ENCODE measurements around the gene ASIC2. TPM values are rescaled to one million over a fixed set of nuclear protein-coding genes. Genes with fewer than 3 reads are reported as not detected.

ASIC2 gene
- total RNA-seq, 1 experiment from 2014 or later: 0.11 TPM

DNA sequence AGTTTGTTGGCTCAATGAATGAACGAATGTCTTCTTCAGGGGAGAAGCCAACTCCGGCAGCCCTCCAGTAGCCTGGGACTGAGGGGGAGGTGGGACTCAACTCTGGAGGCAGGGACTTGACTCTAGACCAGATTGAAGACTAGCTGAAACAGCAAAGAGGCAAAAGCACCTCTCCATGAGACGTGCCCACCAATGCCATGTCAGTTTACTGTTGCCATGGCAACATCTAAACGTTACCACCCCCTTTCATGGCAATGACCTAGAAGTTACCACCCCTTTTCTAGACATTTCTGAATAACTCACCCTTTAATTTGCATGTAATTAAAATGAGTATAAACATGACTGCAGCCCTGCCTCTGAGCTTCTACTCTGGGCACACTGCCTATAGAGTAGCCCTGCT is 91.8 kb downstream of the ASIC2 start:
- intact Hi-C loops (cut with micrococcal nuclease): no loop called here
- ChIA-PET POLR2A (ENCODE audit: unreplicated experiment) (no interaction called here), CTCF (no interaction called here)

DNA sequence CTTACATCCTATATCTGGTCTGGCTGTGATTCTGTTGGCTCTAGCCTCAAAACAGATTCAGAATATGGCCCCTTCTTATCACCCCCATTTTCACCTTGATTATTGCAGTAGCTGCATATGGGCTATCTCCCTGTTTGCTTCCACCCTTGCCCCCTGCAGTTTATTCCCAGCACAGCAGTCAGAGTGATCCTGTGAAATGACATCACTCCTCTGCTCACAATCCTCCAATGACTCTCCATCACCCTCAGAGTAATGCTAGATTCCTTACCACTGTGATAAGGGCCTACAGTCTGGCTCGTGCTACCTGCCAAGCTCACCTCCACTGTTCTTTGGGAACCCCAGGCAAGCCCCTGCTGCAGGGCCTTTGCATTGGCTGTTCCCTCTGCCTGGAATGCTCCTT is 92.5 kb downstream of the ASIC2 start:
- peak; percentile 3 for DNase-seq
- H3K27me3 ChIP-seq (ENCODE audit: low read length): no peaks in the 10 kb centered on the region
- H2AFZ ChIP-seq (ENCODE audit: low read length): no peak overlapping the region
- no peaks in the 10 kb centered on the region for H3K9me3 ChIP-seq (ENCODE audit: low read length)
- H3K36me3 ChIP-seq (ENCODE audit: low read depth, low read length): no peaks in the 10 kb centered on the region
- ChIA-PET POLR2A (ENCODE audit: unreplicated experiment) (no interaction called here), CTCF (no interaction called here)
- no peaks in the 10 kb centered on the region for H3F3A ChIP-seq (ENCODE audit: low read length, unreplicated experiment)
- peaks cover 5% of the 10 kb centered on the region; the same call in 1 of the 2 replicates for H3K4me1 ChIP-seq (ENCODE audit: insufficient read depth, low read length)
- no peaks in the 10 kb centered on the region for H3K9me2 ChIP-seq (replicated peaks; ENCODE audit: low read length)
- H3K4me2 ChIP-seq (ENCODE audit: low read length): peak overlapping the region; percentile 49; the same call in 1 of the 2 replicates
- no peaks in the 10 kb centered on the region for H3K79me2 ChIP-seq (ENCODE audit: low read length)
- no peaks in the 10 kb centered on the region for H4K20me1 ChIP-seq (ENCODE audit: low read length)
- ATAC-seq: no peak
- BruUV-seq (replicated peaks): no TSS peak
- no peak overlapping the region for H3K27ac ChIP-seq (ENCODE audit: low read length)
- intact Hi-C loops (cut with micrococcal nuclease): no loop called here
- TF ChIP-seq EZH2phosphoT487 (IDR thresholded peaks at IDR 0.05; ENCODE audit: borderline replicate concordance, low read length) (no peak), EZH2 (IDR thresholded peaks at IDR 0.05; ENCODE audit: low read length, unreplicated experiment) (no peak)
- TF ChIP-seq, protein P1, sequence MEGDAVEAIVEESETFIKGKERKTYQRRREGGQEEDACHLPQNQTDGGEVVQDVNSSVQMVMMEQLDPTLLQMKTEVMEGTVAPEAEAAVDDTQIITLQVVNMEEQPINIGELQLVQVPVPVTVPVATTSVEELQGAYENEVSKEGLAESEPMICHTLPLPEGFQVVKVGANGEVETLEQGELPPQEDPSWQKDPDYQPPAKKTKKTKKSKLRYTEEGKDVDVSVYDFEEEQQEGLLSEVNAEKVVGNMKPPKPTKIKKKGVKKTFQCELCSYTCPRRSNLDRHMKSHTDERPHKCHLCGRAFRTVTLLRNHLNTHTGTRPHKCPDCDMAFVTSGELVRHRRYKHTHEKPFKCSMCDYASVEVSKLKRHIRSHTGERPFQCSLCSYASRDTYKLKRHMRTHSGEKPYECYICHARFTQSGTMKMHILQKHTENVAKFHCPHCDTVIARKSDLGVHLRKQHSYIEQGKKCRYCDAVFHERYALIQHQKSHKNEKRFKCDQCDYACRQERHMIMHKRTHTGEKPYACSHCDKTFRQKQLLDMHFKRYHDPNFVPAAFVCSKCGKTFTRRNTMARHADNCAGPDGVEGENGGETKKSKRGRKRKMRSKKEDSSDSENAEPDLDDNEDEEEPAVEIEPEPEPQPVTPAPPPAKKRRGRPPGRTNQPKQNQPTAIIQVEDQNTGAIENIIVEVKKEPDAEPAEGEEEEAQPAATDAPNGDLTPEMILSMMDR (conservative IDR thresholded peaks at IDR 0.05; ENCODE audit: low read depth, low read length): no peak
- no peak overlapping the region for H3K9ac ChIP-seq (ENCODE audit: low read length)
- H3K4me3 ChIP-seq (ENCODE audit: low read length): no peak overlapping the region

More for the DNA sequence above, 91.8 kb downstream of the ASIC2 start:
- Histone ChIP-seq H4K20me1 (ENCODE audit: low read length) (no peaks in the 10 kb centered on the region), H3K9ac (ENCODE audit: low read length) (no peak overlapping the region), H3K4me1 (ENCODE audit: insufficient read depth, low read length) (peaks cover 5% of the 10 kb centered on the region; the same call in 1 of the 2 replicates), H3K4me2 (ENCODE audit: low read length) (no peak overlapping the region), H2AFZ (ENCODE audit: low read length) (no peak overlapping the region), H3K27me3 (ENCODE audit: low read length) (no peaks in the 10 kb centered on the region), H3K27ac (ENCODE audit: low read length) (no peak overlapping the region), H3K36me3 (ENCODE audit: low read depth, low read length) (no peaks in the 10 kb centered on the region), H3K9me2 (replicated peaks; ENCODE audit: low read length) (no peaks in the 10 kb centered on the region), H3K9me3 (ENCODE audit: low read length) (no peaks in the 10 kb centered on the region), H3K4me3 (ENCODE audit: low read length) (no peak overlapping the region), H3K79me2 (ENCODE audit: low read length) (no peaks in the 10 kb centered on the region), H3F3A (ENCODE audit: low read length, unreplicated experiment) (no peaks in the 10 kb centered on the region)
- DNase-seq: no peak
- no TSS peak for BruUV-seq (replicated peaks)
- TF ChIP-seq EZH2phosphoT487 (IDR thresholded peaks at IDR 0.05; ENCODE audit: borderline replicate concordance, low read length): no peak
- TF ChIP-seq, protein P1 (conservative IDR thresholded peaks at IDR 0.05; ENCODE audit: low read depth, low read length): no peak
- TF ChIP-seq EZH2 (IDR thresholded peaks at IDR 0.05; ENCODE audit: low read length, unreplicated experiment): no peak
- no peak for ATAC-seq

DNA sequence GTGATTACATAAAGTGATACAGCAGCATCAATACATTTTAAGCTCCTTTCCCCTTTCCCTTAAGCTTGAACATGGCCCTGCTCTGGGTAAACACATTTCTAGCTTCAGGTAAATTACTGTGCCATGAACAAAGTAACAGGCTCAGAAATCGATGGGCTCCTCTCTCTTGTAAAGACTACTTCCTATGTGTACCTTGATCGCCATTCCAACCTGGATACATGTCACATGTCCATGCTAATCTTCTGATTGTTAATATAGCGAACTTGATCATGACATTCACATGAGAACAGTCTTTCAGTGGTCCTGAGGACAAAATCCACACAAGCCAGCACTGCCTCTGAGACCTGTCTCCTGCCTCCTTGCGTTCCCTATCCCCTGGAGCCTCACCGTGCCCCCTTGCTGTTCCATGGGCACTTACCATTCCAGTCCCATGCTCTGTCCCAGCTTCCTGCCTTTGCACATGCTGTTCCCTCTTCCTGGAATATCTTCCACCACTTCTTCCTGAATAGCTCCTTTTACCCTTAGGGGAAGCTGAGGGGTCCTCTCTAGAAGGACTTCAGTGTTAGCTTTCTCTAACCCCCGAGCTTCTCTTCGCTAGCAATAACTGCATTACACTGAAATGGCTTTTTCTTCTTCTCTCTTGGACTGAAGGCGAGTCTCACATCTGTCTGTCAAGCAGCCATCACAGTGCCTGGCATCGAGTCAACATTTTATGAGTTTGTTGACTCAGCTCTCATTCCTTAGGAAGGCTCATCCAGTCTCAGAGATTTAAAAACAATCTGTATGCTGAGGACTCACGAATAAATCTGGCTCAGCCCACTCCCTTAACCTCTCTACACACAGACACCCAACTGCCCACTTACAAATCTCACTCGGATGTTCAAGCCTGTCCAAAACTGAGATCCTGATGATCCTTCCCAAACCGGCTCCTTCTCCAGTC is 93.3 kb downstream of the ASIC2 start:
- ATAC-seq (no peak), DNase-seq (peak; percentile 76)
- Histone ChIP-seq H3K4me1 (ENCODE audit: insufficient read depth, low read length) (peaks cover 5% of the 10 kb centered on the region; the same call in 1 of the 2 replicates), H3K9me3 (ENCODE audit: low read length) (no peaks in the 10 kb centered on the region), H3K36me3 (ENCODE audit: low read depth, low read length) (no peaks in the 10 kb centered on the region), H3K79me2 (ENCODE audit: low read length) (no peaks in the 10 kb centered on the region), H3K4me3 (ENCODE audit: low read length) (no peak overlapping the region), H3K9me2 (replicated peaks; ENCODE audit: low read length) (no peaks in the 10 kb centered on the region), H4K20me1 (ENCODE audit: low read length) (no peaks in the 10 kb centered on the region), H3K27ac (ENCODE audit: low read length) (no peak overlapping the region), H3K4me2 (ENCODE audit: low read length) (peak overlapping the region; percentile 49; the same call in 1 of the 2 replicates), H3K27me3 (ENCODE audit: low read length) (peaks cover 4% of the 10 kb centered on the region; the same call in 1 of the 2 replicates), H2AFZ (ENCODE audit: low read length) (no peak overlapping the region), H3F3A (ENCODE audit: low read length, unreplicated experiment) (no peaks in the 10 kb centered on the region), H3K9ac (ENCODE audit: low read length) (no peak overlapping the region)
- ChIA-PET POLR2A (ENCODE audit: unreplicated experiment) (no interaction called here), CTCF (no interaction called here)
- TF ChIP-seq EZH2phosphoT487 (IDR thresholded peaks at IDR 0.05; ENCODE audit: borderline replicate concordance, low read length): no peak
- no peak for TF ChIP-seq EZH2 (IDR thresholded peaks at IDR 0.05; ENCODE audit: low read length, unreplicated experiment)
- TF ChIP-seq, protein P1 (conservative IDR thresholded peaks at IDR 0.05; ENCODE audit: low read depth, low read length): no peak
- intact Hi-C loops (cut with micrococcal nuclease): no loop called here
- no TSS peak for BruUV-seq (replicated peaks)
